Ovary (tissue), 9 donors: ENCODE results near the gene TTLL11. TPM values are rescaled to one million over a fixed set of nuclear protein-coding genes. Genes with fewer than 3 reads are reported as not detected.
A peak's percentile ranks its signal among the peaks of the same experiment; 100 is the strongest.

ENCODE experiments used
- DNase-seq, 5 donors: peaks; one replicate each; pipeline ENCODE4 v3.0.0-alpha.2; 2019 to 2020
- H3K27ac ChIP-seq, 2 donors: fragments of 200-600 bp; one replicate each; pipeline versions ENCODE4 v1.5.1 to v1.8.0; 2019 to 2022
- H3K27me3 ChIP-seq: fragments of 200-600 bp; one replicate; pipeline ENCODE4 v1.8.0; 2022
- H3K36me3 ChIP-seq: fragments of 200-600 bp; sonication (generic); one replicate; pipeline ENCODE4 v1.5.1; 2019
- H3K4me1 ChIP-seq: one replicate; pipeline ENCODE4 v1.8.1; 2013; ENCODE audit warnings: mild to moderate bottlenecking, moderate library complexity; ENCODE audit not compliant: insufficient read depth
- H3K4me3 ChIP-seq: fragments of 200-600 bp; sonication (generic); one replicate; pipeline ENCODE4 v1.5.1; 2017
- H3K9me3 ChIP-seq, 2 donors: fragments of 200-600 bp in 1 of 2; sonication (generic) in 1 of 2; one replicate each; pipeline versions ENCODE4 v1.5.1 to v1.8.1; 2013 to 2019; ENCODE audit warnings: mild to moderate bottlenecking in 1 of 2, moderate library complexity in 1 of 2
- CTCF ChIP-seq, 3 donors: fragments of 450-650 bp in 2 of 3; fragments of 200-600 bp in 1 of 3; IDR thresholded peaks; one replicate each; pipeline versions ENCODE4 v1.5.1 to v1.8.0; 2016 to 2022; ENCODE audit warnings: antibody characterized with exemption in 3 of 3, mild to moderate bottlenecking in 1 of 3
- EP300 ChIP-seq: sonication (generic); formaldehyde crosslinking; IDR thresholded peaks from one replicate; pipeline ENCODE4 v1.6.1; 2017; ENCODE audit warnings: antibody characterized with exemption
- POLR2A ChIP-seq: fragments of 450-650 bp; IDR thresholded peaks from one replicate; pipeline ENCODE4 v1.6.1; 2017; ENCODE audit warnings: antibody characterized with exemption, mild to moderate bottlenecking, moderate library complexity
- WGBS, 3 donors: extraction: QIAGEN DNeasy Blood & Tissue Kit in 1 of 3; methylation state at CpG; one replicate each; pipeline versions ENCODE4 v1.1.5 to v1.1.7; 2013 to 2017; 5-methylcytosine and 5-hydroxymethylcytosine counted together
- intact Hi-C, 4 donors: fragments of 100-400 bp; cut with DNase I; formaldehyde crosslinking; loops; one replicate each; pipeline versions ENCODE4 v1.11.0 to v1.15.1; 2022 to 2023
- polyA plus RNA-seq, 2 donors: library from polyadenylated mRNA; stranded (reverse); fragments of 200-250 nt in 1 of 2; fragments of 350-450 nt in 1 of 2; fragmentation: Illumina TruSeq in 1 of 2; extraction: RNeasy Lipid Tissue Mini Kit (QIAGEN cat#74804) in 1 of 2; gene quantifications; one replicate each; pipeline ENCODE4 v1.2.3, GENCODE V29; 2013 to 2014
- total RNA-seq, 7 donors: library from RNA; depleted of rRNA in 2 of 7; stranded (reverse); fragments of >200 nt in 2 of 7; fragmentation: NEBNext Ultra II Directional in 3 of 7; extraction: Animal tissue kit (Norgen Biotek cat#: 25700) in 3 of 7; gene quantifications; one replicate each; pipeline versions ENCODE4 v1.1.0 to v1.2.4, GENCODE V29; 2016 to 2023
- donor health status: DM: no; HTN: no; CAD: no; lungs with moderate emphysema.
- donor health status: DM: no; HTN: no; CAD: no.
- donor health status: Bipolar disorder and iron deficiency.
- donor health status: DM: yes; HTN: yes; CAD: no.
- donor health status: DM: no; HTN: no; CAD: no.
- donor health status: DM: yes; HTN: yes; CAD: no.

Gene TTLL11
- total and polyA plus RNA-seq, 9 donors = 6.1 to 13.5 (median 9.2) TPM

DNA sequence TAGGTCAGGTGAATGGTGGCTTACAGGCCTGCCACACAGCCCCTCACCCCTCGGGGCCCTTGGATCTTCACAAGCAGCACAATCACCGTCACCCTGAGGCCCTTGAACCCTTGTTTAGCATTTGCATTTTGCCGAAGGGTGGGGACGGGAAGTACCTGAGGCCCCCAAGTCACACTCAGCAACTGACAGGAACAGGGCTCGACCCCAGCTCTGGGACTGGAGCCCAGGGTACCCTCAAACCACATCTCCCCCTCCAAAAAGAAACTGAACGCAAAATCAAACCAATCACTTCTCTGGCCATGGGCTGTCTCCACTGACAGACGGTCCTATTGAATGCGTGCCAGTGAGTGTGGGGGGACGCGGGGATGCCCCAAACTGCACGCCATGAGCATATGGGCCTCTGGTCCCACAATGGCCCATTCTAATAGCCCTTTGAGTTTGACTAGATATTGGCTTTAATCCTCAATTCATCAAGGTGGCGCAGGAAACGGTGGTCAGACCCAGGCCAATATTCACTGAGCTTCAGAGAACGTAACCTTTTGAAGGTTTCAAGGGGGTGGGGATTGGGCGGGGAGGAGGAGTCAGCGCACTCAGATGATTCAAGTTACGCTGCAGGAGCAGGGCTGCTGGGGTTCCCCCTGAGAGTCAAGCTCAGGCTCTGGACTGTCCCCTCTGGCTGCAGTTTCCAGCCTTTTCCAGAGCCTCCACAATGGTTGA lies 265.7 kb downstream of the TTLL11 start:
- H3K27me3 ChIP-seq = no peaks in the 10 kb centered on the region
- no peaks in the 10 kb centered on the region for H3K36me3 ChIP-seq
- H3K9me3 ChIP-seq = no peaks in the 10 kb centered on the region
- H3K4me1 ChIP-seq = no peaks in the 10 kb centered on the region
- H3K27ac ChIP-seq = no peak overlapping the region
- intact Hi-C loops = no loop called here
- peak in 3 of 5 donors; percentile 4 to 13 (median 10) for DNase-seq
- 93 to 95% (median 95%) methylated on average over 17 of the region's 17 CpGs for WGBS, 3 donors
- H3K4me3 ChIP-seq = no peak overlapping the region
- no peak for TF ChIP-seq CTCF (IDR thresholded peaks at IDR 0.05)
- TF ChIP-seq POLR2A = no peak
- no peak for TF ChIP-seq EP300

DNA sequence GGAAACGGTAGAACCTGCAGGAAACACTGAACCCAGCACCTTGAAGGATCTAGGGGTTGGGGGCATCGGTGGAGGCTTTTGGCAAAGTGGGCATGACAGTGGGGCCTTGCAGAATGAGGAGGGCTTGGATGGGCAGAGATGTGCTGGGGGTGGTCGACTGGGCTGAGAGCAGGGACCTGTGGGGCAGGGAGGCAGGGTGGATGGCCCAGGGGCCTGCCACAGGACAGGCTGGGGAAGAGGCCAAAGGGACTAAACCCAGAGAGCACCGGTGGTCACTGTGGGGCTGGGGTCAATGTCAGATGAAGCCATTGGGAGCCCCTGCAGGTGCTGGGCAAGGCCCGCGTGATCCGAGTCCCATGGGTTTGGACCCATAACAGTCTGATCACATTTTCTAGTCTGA lies 266.4 kb downstream of the TTLL11 start:
- intact Hi-C loops = no loop called here
- no peak for TF ChIP-seq CTCF (IDR thresholded peaks at IDR 0.05)
- TF ChIP-seq EP300 = no peak
- no peak for TF ChIP-seq POLR2A
- Histone ChIP-seq H3K4me3 (no peak overlapping the region), H3K9me3 (no peaks in the 10 kb centered on the region), H3K27ac (no peak overlapping the region), H3K36me3 (no peaks in the 10 kb centered on the region), H3K4me1 (no peaks in the 10 kb centered on the region), H3K27me3 (no peaks in the 10 kb centered on the region)
- DNase-seq = peak in 2 of 5 donors; percentile 12 to 21
- 85 to 89% (median 86%) methylated on average over 7 of the region's 7 CpGs for WGBS, 3 donors

DNA sequence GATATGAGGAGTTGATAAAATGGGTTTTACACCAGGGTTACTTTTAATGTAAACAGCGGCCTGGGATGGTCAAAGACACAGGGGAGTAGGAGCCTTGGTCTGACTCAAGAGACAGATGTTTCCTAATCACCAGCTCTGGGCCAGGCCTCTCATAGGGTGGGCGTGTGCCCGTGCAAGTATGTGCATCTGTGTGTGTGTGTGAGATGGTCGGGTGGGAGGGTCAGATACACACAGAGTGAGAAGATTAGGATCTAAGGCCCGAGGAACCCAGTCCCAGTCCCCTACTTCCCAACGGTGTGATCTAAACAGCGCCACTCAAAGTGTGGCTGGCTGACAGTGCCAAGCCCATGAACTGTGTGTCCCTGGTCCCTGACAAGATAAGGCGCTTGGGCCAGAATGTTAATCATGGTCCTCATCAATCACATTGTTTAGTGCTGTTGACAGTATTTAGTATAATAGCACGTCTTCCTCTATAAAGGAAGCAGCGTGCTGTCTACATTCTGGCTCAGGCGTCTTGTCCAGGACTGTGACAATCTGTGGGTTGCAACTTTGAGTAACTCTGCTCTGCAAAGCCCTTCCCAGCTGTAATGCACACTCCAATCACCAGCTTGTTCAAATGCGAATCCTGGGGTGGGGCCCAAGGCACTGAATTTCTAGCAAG lies 267.9 kb downstream of the TTLL11 start:
- H3K27me3 ChIP-seq = no peaks in the 10 kb centered on the region
- no peak overlapping the region for H3K4me3 ChIP-seq
- TF ChIP-seq CTCF (IDR thresholded peaks at IDR 0.05) (no peak), EP300 (no peak), POLR2A (no peak)
- intact Hi-C loops = no loop called here
- DNase-seq = peak in 1 of 5 donors; percentile 10
- H3K36me3 ChIP-seq = no peaks in the 10 kb centered on the region
- WGBS, 3 donors = 79 to 83% (median 81%) methylated on average over 12 of the region's 12 CpGs
- H3K27ac ChIP-seq = no peak overlapping the region
- H3K4me1 ChIP-seq = no peaks in the 10 kb centered on the region
- no peaks in the 10 kb centered on the region for H3K9me3 ChIP-seq

GRCh38 chr9:121824651-121825030 lies 268.5 kb downstream of the TTLL11 start:
- Histone ChIP-seq H3K27me3 (no peaks in the 10 kb centered on the region), H3K9me3 (no peaks in the 10 kb centered on the region), H3K4me1 (no peaks in the 10 kb centered on the region), H3K36me3 (no peaks in the 10 kb centered on the region), H3K27ac (no peak overlapping the region), H3K4me3 (no peak overlapping the region)
- 87 to 92% (median 92%) methylated on average over 4 of the region's 4 CpGs for WGBS, 3 donors
- intact Hi-C loops = no loop called here
- TF ChIP-seq POLR2A (no peak), CTCF (IDR thresholded peaks at IDR 0.05) (no peak)
- peak in 1 of 5 donors; percentile 1 for DNase-seq
